HUES6 (cell line): ENCODE results near the gene MMD2.

Experiments
- H3K27ac ChIP-seq: 2 replicates; pipeline ENCODE4 v1.7.0; 2013; ENCODE audit warnings: low read depth, mild to moderate bottlenecking, low read length, inconsistent platforms
- H3K27me3 ChIP-seq: 2 replicates; pipeline ENCODE4 v1.6.1; 2013; ENCODE audit warnings: low read length; ENCODE audit not compliant: control insufficient read depth, insufficient read depth
- H3K36me3 ChIP-seq: 2 replicates; pipeline ENCODE4 v1.6.1; 2013; ENCODE audit warnings: low read length; ENCODE audit not compliant: control insufficient read depth, insufficient read depth
- H3K4me1 ChIP-seq: 2 replicates; pipeline ENCODE4 v1.6.1; 2013; ENCODE audit warnings: low read length; ENCODE audit not compliant: control insufficient read depth, insufficient read depth
- H3K4me3 ChIP-seq: 2 replicates; pipeline ENCODE4 v1.5.1; 2013; ENCODE audit warnings: low read depth, low read length
- H3K9ac ChIP-seq: one replicate; pipeline ENCODE4 v1.6.1; 2013; ENCODE audit warnings: mild to moderate bottlenecking, low read length
- H3K9me3 ChIP-seq: 2 replicates; pipeline ENCODE4 v1.6.1; 2013; ENCODE audit warnings: low read depth, low read length; ENCODE audit not compliant: control insufficient read depth, insufficient read depth

The MMD2 gene

GRCh38 chr7:4957847-4958476, 1.0 kb downstream of the MMD2 start:
- Histone ChIP-seq H3K27me3 (peaks cover 43% of the 10 kb centered on the region), H3K4me3 (peak overlapping the region; percentile 57), H3K9me3 (no peaks in the 10 kb centered on the region), H3K4me1 (no peaks in the 10 kb centered on the region), H3K9ac (no peak overlapping the region), H3K36me3 (no peaks in the 10 kb centered on the region), H3K27ac (no peak overlapping the region)

GRCh38 chr7:4951903-4952636, 6.9 kb downstream of the MMD2 start:
- Histone ChIP-seq H3K4me1 (no peaks in the 10 kb centered on the region), H3K4me3 (no peak overlapping the region), H3K9ac (no peak overlapping the region), H3K27me3 (peaks cover 20% of the 10 kb centered on the region), H3K27ac (no peak overlapping the region), H3K9me3 (no peaks in the 10 kb centered on the region), H3K36me3 (no peaks in the 10 kb centered on the region)

GRCh38 chr7:4951304-4951703, 7.7 kb downstream of the MMD2 start:
- Histone ChIP-seq H3K9ac (no peak overlapping the region), H3K4me1 (no peaks in the 10 kb centered on the region), H3K9me3 (no peaks in the 10 kb centered on the region), H3K27me3 (peaks cover 14% of the 10 kb centered on the region), H3K36me3 (no peaks in the 10 kb centered on the region), H3K27ac (no peak overlapping the region), H3K4me3 (no peak overlapping the region)

GRCh38 chr7:4948402-4948801, 10.6 kb downstream of the MMD2 start:
- no peak overlapping the region for H3K4me3 ChIP-seq
- no peaks in the 10 kb centered on the region for H3K9me3 ChIP-seq
- H3K27me3 ChIP-seq, result peaks cover 13% of the 10 kb centered on the region
- no peak overlapping the region for H3K27ac ChIP-seq
- H3K4me1 ChIP-seq, result no peaks in the 10 kb centered on the region
- H3K36me3 ChIP-seq, result no peaks in the 10 kb centered on the region
- no peak overlapping the region for H3K9ac ChIP-seq

GRCh38 chr7:4945949-4946348, 13.0 kb downstream of the MMD2 start:
- peaks cover 9% of the 10 kb centered on the region; the same call in 1 of the 2 replicates for H3K27me3 ChIP-seq
- H3K9ac ChIP-seq, result no peak overlapping the region

GRCh38 chr7:4944939-4945338, 14.0 kb downstream of the MMD2 start:
- Histone ChIP-seq H3K36me3 (no peaks in the 10 kb centered on the region), H3K27ac (no peak overlapping the region), H3K27me3 (peaks cover 9% of the 10 kb centered on the region; the same call in 1 of the 2 replicates), H3K9ac (no peak overlapping the region), H3K4me1 (no peaks in the 10 kb centered on the region), H3K9me3 (no peaks in the 10 kb centered on the region), H3K4me3 (no peak overlapping the region)

More at GRCh38 chr7:4945949-4946348, 13.0 kb downstream of the MMD2 start:
- H3K36me3 ChIP-seq, result no peaks in the 10 kb centered on the region
- no peak overlapping the region for H3K27ac ChIP-seq
- H3K4me1 ChIP-seq, result no peaks in the 10 kb centered on the region
- H3K9me3 ChIP-seq, result no peaks in the 10 kb centered on the region
- H3K4me3 ChIP-seq, result no peak overlapping the region

- Histone ChIP-seq H3K27me3 (peaks cover 9% of the 10 kb centered on the region; the same call in 1 of the 2 replicates), H3K4me3 (no peak overlapping the region), H3K27ac (no peak overlapping the region)
Observed at GRCh38 chr7:4943297-4943696, 15.7 kb downstream of the MMD2 start.

GRCh38 chr7:4939971-4940728, 18.8 kb downstream of the MMD2 start:
- no peaks in the 10 kb centered on the region for H3K9me3 ChIP-seq
- H3K27ac ChIP-seq, result no peak overlapping the region
- H3K27me3 ChIP-seq, result peaks cover 9% of the 10 kb centered on the region; the same call in 1 of the 2 replicates
- no peaks in the 10 kb centered on the region for H3K36me3 ChIP-seq
- no peak overlapping the region for H3K4me3 ChIP-seq
- no peaks in the 10 kb centered on the region for H3K4me1 ChIP-seq
- no peak overlapping the region for H3K9ac ChIP-seq

More at GRCh38 chr7:4943297-4943696, 15.7 kb downstream of the MMD2 start:
- Histone ChIP-seq H3K9me3 (no peaks in the 10 kb centered on the region), H3K4me1 (no peaks in the 10 kb centered on the region), H3K36me3 (no peaks in the 10 kb centered on the region), H3K9ac (no peak overlapping the region)

GRCh38 chr7:4937411-4937810, 21.6 kb downstream of the MMD2 start:
- H3K27ac ChIP-seq, result no peak overlapping the region
- H3K4me3 ChIP-seq, result no peak overlapping the region
- no peaks in the 10 kb centered on the region for H3K27me3 ChIP-seq
- no peak overlapping the region for H3K9ac ChIP-seq
- H3K36me3 ChIP-seq, result no peaks in the 10 kb centered on the region
- H3K9me3 ChIP-seq, result no peaks in the 10 kb centered on the region
- H3K4me1 ChIP-seq, result no peaks in the 10 kb centered on the region

- Histone ChIP-seq H3K9me3 (no peaks in the 10 kb centered on the region), H3K9ac (no peak overlapping the region), H3K27me3 (no peaks in the 10 kb centered on the region), H3K36me3 (no peaks in the 10 kb centered on the region), H3K27ac (no peak overlapping the region), H3K4me1 (no peaks in the 10 kb centered on the region), H3K4me3 (no peak overlapping the region)
Observed at GRCh38 chr7:4934419-4935025, 24.5 kb downstream of the MMD2 start.
